ENCODE results near the gene GAB3. TPM values are rescaled to one million over a fixed set of nuclear protein-coding genes. Genes with fewer than 3 reads are reported as not detected.

The GAB3 gene
- total RNA-seq, 1 experiment from 2014 or later: 0.69 TPM

- ChIA-PET RAD21 (ENCODE audit: low non-redundant PET in 1 of 2, low total read pairs in 2 of 2, uncharacterized antibody in 2 of 2, unreplicated experiment in 2 of 2) (no interaction called here), POLR2A (no interaction called here), CTCF (no interaction called here)
- Histone ChIP-seq H3K36me3 (ENCODE audit: control insufficient read depth in 1 of 2, insufficient read depth in 2 of 2, low read length in 2 of 2) (no peaks in the 10 kb centered on the region), H3K9ac (ENCODE audit: low read length) (no peak overlapping the region), H3K4me3 (replicated peaks in 1 of 2; ENCODE audit: low read depth in 1 of 2, low read length in 2 of 2) (no peak overlapping the region), H3K4me2 (ENCODE audit: low read length) (no peak overlapping the region), H4K20me1 (ENCODE audit: insufficient read depth) (no peaks in the 10 kb centered on the region), H3K27ac (ENCODE audit: low read depth, low read length) (no peak overlapping the region), H3K9me2 (ENCODE audit: insufficient read depth) (no peaks in the 10 kb centered on the region), H2AFZ (ENCODE audit: low read depth, low read length, poor library complexity, severe bottlenecking) (no peak overlapping the region), H3K4me1 (ENCODE audit: control insufficient read depth in 1 of 2, insufficient read depth in 2 of 2, low read length in 2 of 2) (no peaks in the 10 kb centered on the region), H3K27me3 (ENCODE audit: insufficient read depth, low read length) (no peaks in the 10 kb centered on the region), H3K79me2 (ENCODE audit: insufficient read depth, low read length) (no peaks in the 10 kb centered on the region), H3K9me3 (ENCODE audit: control insufficient read depth in 1 of 2, insufficient read depth in 1 of 2, low read depth in 1 of 2, low read length in 2 of 2) (no peaks in the 10 kb centered on the region)
- TF ChIP-seq EZH2phosphoT487 (IDR thresholded peaks at IDR 0.05; ENCODE audit: borderline replicate concordance): no peak
- no peak for TF ChIP-seq YY1 (IDR thresholded peaks at IDR 0.05; ENCODE audit: extremely low read depth, insufficient replicate concordance, low read depth, low read length)
- BruUV-seq (replicated peaks): no TSS peak
- intact Hi-C loops (cut with micrococcal nuclease): no loop called here
- ATAC-seq: no peak
- no peak for DNase-seq (ENCODE audit: low read depth, low spot score)
Observed at GRCh38 chrX:154785716-154786115, 34.8 kb upstream of the GAB3 start.

- no peak overlapping the region for H2AFZ ChIP-seq (ENCODE audit: low read depth, low read length, poor library complexity, severe bottlenecking)
- H3K9me3 ChIP-seq (ENCODE audit: control insufficient read depth in 1 of 2, insufficient read depth in 1 of 2, low read depth in 1 of 2, low read length in 2 of 2): no peaks in the 10 kb centered on the region
- no peaks in the 10 kb centered on the region for H3K4me1 ChIP-seq (ENCODE audit: control insufficient read depth in 1 of 2, insufficient read depth in 2 of 2, low read length in 2 of 2)
- ATAC-seq: no peak
- no peak overlapping the region for H3K4me3 ChIP-seq (replicated peaks in 1 of 2; ENCODE audit: low read depth in 1 of 2, low read length in 2 of 2)
- H3K79me2 ChIP-seq (ENCODE audit: insufficient read depth, low read length): no peaks in the 10 kb centered on the region
- ChIA-PET POLR2A (no interaction called here), RAD21 (ENCODE audit: low non-redundant PET in 1 of 2, low total read pairs in 2 of 2, uncharacterized antibody in 2 of 2, unreplicated experiment in 2 of 2) (no interaction called here), CTCF (no interaction called here)
- BruUV-seq (replicated peaks): no TSS peak
- no peaks in the 10 kb centered on the region for H4K20me1 ChIP-seq (ENCODE audit: insufficient read depth)
- no peaks in the 10 kb centered on the region for H3K36me3 ChIP-seq (ENCODE audit: control insufficient read depth in 1 of 2, insufficient read depth in 2 of 2, low read length in 2 of 2)
- intact Hi-C loops (cut with micrococcal nuclease): no loop called here
- no peak overlapping the region for H3K27ac ChIP-seq (ENCODE audit: low read depth, low read length)
- no peak for DNase-seq (ENCODE audit: low read depth, low spot score)
- no peaks in the 10 kb centered on the region for H3K9me2 ChIP-seq (ENCODE audit: insufficient read depth)
- H3K9ac ChIP-seq (ENCODE audit: low read length): no peak overlapping the region
- no peak overlapping the region for H3K4me2 ChIP-seq (ENCODE audit: low read length)
- H3K27me3 ChIP-seq (ENCODE audit: insufficient read depth, low read length): no peaks in the 10 kb centered on the region
- TF ChIP-seq CBX3 (IDR thresholded peaks at IDR 0.05; ENCODE audit: low read depth): no peak
- no peak for TF ChIP-seq JUND (IDR thresholded peaks at IDR 0.05)
- TF ChIP-seq POLR2A (IDR thresholded peaks at IDR 0.05; ENCODE audit: borderline replicate concordance, extremely low read depth, insufficient read depth, insufficient read length): no peak
- TF ChIP-seq ATF3 (IDR thresholded peaks at IDR 0.05): no peak
- TF ChIP-seq RAD21 (IDR thresholded peaks at IDR 0.05; ENCODE audit: low read depth): no peak
- no peak for TF ChIP-seq ZNF274 (IDR thresholded peaks at IDR 0.05; ENCODE audit: low read depth, low read length)
- TF ChIP-seq ZBTB33 (IDR thresholded peaks at IDR 0.05; ENCODE audit: extremely low read depth, insufficient replicate concordance, low read length): no peak
- no peak for TF ChIP-seq YY1 (IDR thresholded peaks at IDR 0.05; ENCODE audit: extremely low read depth, insufficient replicate concordance, low read depth, low read length)
- TF ChIP-seq, protein P1, sequence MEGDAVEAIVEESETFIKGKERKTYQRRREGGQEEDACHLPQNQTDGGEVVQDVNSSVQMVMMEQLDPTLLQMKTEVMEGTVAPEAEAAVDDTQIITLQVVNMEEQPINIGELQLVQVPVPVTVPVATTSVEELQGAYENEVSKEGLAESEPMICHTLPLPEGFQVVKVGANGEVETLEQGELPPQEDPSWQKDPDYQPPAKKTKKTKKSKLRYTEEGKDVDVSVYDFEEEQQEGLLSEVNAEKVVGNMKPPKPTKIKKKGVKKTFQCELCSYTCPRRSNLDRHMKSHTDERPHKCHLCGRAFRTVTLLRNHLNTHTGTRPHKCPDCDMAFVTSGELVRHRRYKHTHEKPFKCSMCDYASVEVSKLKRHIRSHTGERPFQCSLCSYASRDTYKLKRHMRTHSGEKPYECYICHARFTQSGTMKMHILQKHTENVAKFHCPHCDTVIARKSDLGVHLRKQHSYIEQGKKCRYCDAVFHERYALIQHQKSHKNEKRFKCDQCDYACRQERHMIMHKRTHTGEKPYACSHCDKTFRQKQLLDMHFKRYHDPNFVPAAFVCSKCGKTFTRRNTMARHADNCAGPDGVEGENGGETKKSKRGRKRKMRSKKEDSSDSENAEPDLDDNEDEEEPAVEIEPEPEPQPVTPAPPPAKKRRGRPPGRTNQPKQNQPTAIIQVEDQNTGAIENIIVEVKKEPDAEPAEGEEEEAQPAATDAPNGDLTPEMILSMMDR (IDR thresholded peaks at IDR 0.05 in 2 of 3, conservative IDR thresholded peaks at IDR 0.05 in 1 of 3; ENCODE audit: borderline replicate concordance in 1 of 3, insufficient read depth in 1 of 3, low read depth in 2 of 3, low read length in 2 of 3): no peak
- TF ChIP-seq FOSL1 (IDR thresholded peaks at IDR 0.05; ENCODE audit: low read depth): no peak
- no peak for TF ChIP-seq TCF7L2 (IDR thresholded peaks at IDR 0.05; ENCODE audit: borderline replicate concordance, extremely low read depth, insufficient read depth, insufficient read length)
- TF ChIP-seq, protein P2, sequence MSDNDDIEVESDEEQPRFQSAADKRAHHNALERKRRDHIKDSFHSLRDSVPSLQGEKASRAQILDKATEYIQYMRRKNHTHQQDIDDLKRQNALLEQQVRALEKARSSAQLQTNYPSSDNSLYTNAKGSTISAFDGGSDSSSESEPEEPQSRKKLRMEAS (IDR thresholded peaks at IDR 0.05): no peak
Observed at GRCh38 chrX:154784149-154784995, 33.5 kb upstream of the GAB3 start.

Measured in HCT116 (cell line).